ENCODE results near the gene ALDH16A1.
"Not testable (repeated sequence)": the region's sequence is repeated elsewhere in the genome, so short reads cannot be mapped to it uniquely, and the experiment has no call there.

The ALDH16A1 gene

DNA sequence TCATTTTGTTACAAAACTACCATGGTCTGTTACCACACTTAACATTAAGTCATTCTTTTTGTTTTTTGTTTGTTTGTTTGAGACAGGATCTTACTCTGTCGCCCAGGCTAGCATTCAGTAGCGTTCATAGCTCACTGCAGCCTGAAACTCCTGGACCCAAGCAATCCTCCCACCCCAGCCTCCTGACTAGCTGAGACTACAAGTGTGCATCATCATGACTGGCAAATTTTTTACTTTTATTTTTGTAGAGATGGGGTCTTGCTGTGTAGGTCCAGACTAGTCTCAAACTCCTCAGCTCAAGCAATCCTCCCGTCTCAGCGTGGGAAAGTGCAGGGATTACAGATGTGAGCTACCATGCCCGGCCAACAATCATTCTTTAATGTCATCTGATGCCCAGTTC lies 3.3 kb downstream of the ALDH16A1 start:
- H3K4me1 ChIP-seq (ENCODE audit: control insufficient read depth in 1 of 2, insufficient read depth in 2 of 2, low read length in 2 of 2): peaks cover 0 to 18% of the 10 kb centered on the region in 2 donors
- H3K27me3 ChIP-seq (ENCODE audit: low read depth, low read length): no peaks in the 10 kb centered on the region
- no peaks in the 10 kb centered on the region for H3K9me3 ChIP-seq (ENCODE audit: control insufficient read depth in 1 of 2, low read length in 2 of 2)
- peaks cover 0 to 19% of the 10 kb centered on the region in 2 donors for H3K36me3 ChIP-seq (ENCODE audit: control insufficient read depth in 1 of 2, insufficient read depth in 2 of 2, low read length in 2 of 2)
- no peak overlapping the region for H3K4me3 ChIP-seq (ENCODE audit: low read depth in 1 of 2, low read length in 2 of 2)
- no peak overlapping the region for H3K27ac ChIP-seq (ENCODE audit: low read length)

DNA sequence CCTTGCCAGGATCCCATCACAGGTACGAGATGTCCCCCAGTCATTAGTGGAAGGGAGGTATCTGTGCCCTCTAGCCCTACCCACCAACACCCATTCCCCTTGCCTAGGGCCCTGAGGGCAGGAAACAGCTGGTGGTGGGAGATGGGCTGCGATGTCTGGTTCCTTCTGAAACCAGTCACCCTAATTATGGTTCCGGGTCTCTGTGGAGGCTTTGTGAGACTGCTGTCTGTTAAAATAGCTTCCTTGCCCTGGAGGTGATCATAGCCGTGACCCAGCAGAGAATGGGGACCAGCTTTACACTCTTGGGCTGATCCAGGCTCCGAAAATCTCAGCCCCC lies 5.5 kb downstream of the ALDH16A1 start:
- H3K36me3 ChIP-seq (ENCODE audit: control insufficient read depth in 1 of 2, insufficient read depth in 2 of 2, low read length in 2 of 2): peaks cover 0 to 23% of the 10 kb centered on the region in 2 donors
- H3K4me3 ChIP-seq (ENCODE audit: low read depth in 1 of 2, low read length in 2 of 2): no peak overlapping the region
- H3K27me3 ChIP-seq (ENCODE audit: low read depth, low read length): no peaks in the 10 kb centered on the region
- peak overlapping the region; percentile 49 for H3K27ac ChIP-seq (ENCODE audit: low read length)
- H3K9me3 ChIP-seq (ENCODE audit: control insufficient read depth in 1 of 2, low read length in 2 of 2): no peaks in the 10 kb centered on the region
- H3K4me1 ChIP-seq (ENCODE audit: control insufficient read depth in 1 of 2, insufficient read depth in 2 of 2, low read length in 2 of 2): peaks cover 0 to 10% of the 10 kb centered on the region in 2 donors

DNA sequence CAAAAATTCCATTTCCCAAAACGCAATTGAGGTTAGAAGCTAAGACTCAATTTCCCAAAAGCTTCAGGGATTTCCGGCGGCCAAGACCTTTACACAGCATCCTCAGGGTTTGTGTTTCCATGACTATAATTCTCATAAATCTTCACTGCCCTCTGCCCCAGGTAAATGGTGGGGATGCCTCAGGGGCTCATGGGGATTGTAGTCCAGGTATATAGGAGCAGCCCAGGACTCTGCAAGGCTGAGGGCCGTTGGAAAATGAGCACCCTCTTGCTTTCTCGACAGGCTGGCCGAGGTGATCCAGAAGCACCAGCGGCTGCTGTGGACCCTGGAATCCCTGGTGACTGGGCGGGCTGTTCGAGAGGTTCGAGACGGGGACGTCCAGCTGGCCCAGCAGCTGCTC lies 6.4 kb downstream of the ALDH16A1 start:
- no peaks in the 10 kb centered on the region for H3K27me3 ChIP-seq (ENCODE audit: low read depth, low read length)
- H3K36me3 ChIP-seq (ENCODE audit: control insufficient read depth in 1 of 2, insufficient read depth in 2 of 2, low read length in 2 of 2): peaks cover 0 to 28% of the 10 kb centered on the region in 2 donors
- H3K9me3 ChIP-seq (ENCODE audit: control insufficient read depth in 1 of 2, low read length in 2 of 2): no peaks in the 10 kb centered on the region
- peaks cover 0 to 2% of the 10 kb centered on the region in 2 donors for H3K4me1 ChIP-seq (ENCODE audit: control insufficient read depth in 1 of 2, insufficient read depth in 2 of 2, low read length in 2 of 2)
- no peak overlapping the region for H3K4me3 ChIP-seq (ENCODE audit: low read depth in 1 of 2, low read length in 2 of 2)
- no peak overlapping the region for H3K27ac ChIP-seq (ENCODE audit: low read length)

DNA sequence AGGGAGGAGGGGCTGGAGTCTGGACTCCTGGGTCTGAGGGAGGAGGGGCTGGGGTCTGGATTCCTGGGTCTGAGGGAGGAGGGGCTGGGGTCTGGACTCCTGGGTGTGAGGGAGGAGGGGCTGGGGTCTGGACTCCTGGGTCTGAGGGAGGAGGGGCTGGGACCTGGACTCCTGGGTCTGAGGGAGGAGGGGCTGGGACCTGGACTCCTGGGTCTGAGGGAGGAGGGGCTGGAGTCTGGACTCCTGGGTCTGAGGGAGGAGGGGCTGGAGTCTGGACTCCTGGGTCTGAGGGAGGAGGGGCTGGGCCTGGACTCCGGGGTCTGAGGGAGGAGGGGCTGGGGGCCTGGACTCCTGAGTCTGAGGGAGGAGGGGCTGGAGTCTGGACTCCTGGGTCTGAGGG lies 8.1 kb downstream of the ALDH16A1 start:
- H3K9me3 ChIP-seq (ENCODE audit: control insufficient read depth in 1 of 2, low read length in 2 of 2); H3K27ac ChIP-seq (ENCODE audit: low read length); H3K4me1 ChIP-seq (ENCODE audit: control insufficient read depth in 1 of 2, insufficient read depth in 2 of 2, low read length in 2 of 2); H3K4me3 ChIP-seq (ENCODE audit: low read depth in 1 of 2, low read length in 2 of 2); H3K27me3 ChIP-seq (ENCODE audit: low read depth, low read length): not testable (repeated sequence)
- peaks cover 0 to 39% of the 10 kb centered on the region in 2 donors for H3K36me3 ChIP-seq (ENCODE audit: control insufficient read depth in 1 of 2, insufficient read depth in 2 of 2, low read length in 2 of 2)

DNA sequence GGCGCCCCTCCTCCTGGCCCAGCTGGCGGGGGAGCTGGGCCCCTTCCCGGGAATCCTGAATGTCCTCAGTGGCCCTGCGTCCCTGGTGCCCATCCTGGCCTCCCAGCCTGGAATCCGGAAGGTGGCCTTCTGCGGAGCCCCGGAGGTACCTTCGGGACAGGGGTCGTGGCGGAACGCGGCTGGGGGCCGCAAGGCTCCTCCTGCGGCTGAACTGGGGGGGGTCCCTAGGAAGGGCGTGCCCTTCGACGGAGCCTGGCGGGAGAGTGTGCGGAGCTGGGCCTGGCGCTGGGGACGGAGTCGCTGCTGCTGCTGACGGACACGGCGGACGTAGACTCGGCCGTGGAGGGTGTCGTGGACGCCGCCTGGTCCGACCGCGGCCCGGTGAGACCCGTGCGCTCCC lies 8.6 kb downstream of the ALDH16A1 start:
- Histone ChIP-seq H3K27ac (ENCODE audit: low read length) (no peak overlapping the region), H3K4me1 (ENCODE audit: control insufficient read depth in 1 of 2, insufficient read depth in 2 of 2, low read length in 2 of 2) (no peaks in the 10 kb centered on the region), H3K4me3 (ENCODE audit: low read depth in 1 of 2, low read length in 2 of 2) (no peak overlapping the region), H3K9me3 (ENCODE audit: control insufficient read depth in 1 of 2, low read length in 2 of 2) (no peaks in the 10 kb centered on the region), H3K27me3 (ENCODE audit: low read depth, low read length) (no peaks in the 10 kb centered on the region), H3K36me3 (ENCODE audit: control insufficient read depth in 1 of 2, insufficient read depth in 2 of 2, low read length in 2 of 2) (peaks cover 0 to 44% of the 10 kb centered on the region in 2 donors)

DNA sequence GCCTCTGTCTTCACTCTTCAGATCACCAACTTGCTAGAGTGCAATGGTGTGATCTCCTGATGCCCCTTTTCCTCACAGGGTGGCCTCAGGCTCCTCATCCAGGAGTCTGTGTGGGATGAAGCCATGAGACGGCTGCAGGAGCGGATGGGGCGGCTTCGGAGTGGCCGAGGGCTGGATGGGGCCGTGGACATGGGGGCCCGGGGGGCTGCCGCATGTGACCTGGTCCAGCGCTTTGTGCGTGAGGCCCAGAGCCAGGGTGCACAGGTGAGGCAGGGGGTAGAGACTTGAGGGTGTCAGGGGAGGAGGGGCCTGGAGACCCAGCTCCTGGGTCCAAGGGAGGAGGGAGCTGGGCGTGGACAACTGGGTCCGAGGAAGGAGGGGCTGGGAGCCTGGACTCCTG lies 9.5 kb downstream of the ALDH16A1 start:
- H3K36me3 ChIP-seq (ENCODE audit: control insufficient read depth in 1 of 2, insufficient read depth in 2 of 2, low read length in 2 of 2): peaks cover 0 to 47% of the 10 kb centered on the region in 2 donors
- H3K27me3 ChIP-seq (ENCODE audit: low read depth, low read length): no peaks in the 10 kb centered on the region
- H3K27ac ChIP-seq (ENCODE audit: low read length): no peak overlapping the region
- H3K9me3 ChIP-seq (ENCODE audit: control insufficient read depth in 1 of 2, low read length in 2 of 2): no peaks in the 10 kb centered on the region
- H3K4me3 ChIP-seq (ENCODE audit: low read depth in 1 of 2, low read length in 2 of 2): no peak overlapping the region
- H3K4me1 ChIP-seq (ENCODE audit: control insufficient read depth in 1 of 2, insufficient read depth in 2 of 2, low read length in 2 of 2): no peaks in the 10 kb centered on the region

DNA sequence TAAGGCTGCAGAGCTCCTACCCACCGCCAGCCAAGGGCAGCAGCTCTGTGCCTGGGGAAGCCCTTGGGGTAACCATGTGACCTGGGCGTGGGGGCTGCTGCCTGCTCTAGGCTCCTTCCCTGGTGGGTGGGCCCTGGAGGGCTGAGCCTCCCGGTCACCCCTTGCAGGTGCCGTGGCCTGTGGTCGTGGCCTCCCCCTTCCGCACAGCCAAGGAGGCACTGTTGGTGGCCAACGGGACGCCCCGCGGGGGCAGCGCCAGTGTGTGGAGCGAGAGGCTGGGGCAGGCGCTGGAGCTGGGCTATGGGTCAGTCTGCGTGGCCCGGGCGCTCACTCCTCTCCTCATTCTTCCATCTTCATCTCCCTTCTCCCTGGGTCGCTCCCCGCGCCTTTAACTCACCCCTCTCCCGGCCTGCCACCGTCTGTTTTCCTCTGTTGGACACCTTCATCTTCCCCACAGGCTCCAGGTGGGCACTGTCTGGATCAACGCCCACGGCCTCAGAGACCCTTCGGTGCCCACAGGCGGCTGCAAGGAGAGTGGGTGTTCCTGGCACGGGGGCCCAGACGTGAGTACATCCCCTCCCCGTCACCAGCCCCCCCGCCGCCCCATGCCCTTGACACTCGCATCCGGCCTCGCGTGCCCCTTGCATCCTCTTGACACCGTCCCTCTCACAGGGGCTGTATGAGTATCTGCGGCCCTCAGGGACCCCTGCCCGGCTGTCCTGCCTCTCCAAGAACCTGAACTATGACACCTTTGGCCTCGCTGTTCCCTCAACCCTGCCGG lies 11.1 kb downstream of the ALDH16A1 start:
- H3K36me3 ChIP-seq (ENCODE audit: control insufficient read depth in 1 of 2, insufficient read depth in 2 of 2, low read length in 2 of 2): peaks cover 0 to 47% of the 10 kb centered on the region in 2 donors

DNA sequence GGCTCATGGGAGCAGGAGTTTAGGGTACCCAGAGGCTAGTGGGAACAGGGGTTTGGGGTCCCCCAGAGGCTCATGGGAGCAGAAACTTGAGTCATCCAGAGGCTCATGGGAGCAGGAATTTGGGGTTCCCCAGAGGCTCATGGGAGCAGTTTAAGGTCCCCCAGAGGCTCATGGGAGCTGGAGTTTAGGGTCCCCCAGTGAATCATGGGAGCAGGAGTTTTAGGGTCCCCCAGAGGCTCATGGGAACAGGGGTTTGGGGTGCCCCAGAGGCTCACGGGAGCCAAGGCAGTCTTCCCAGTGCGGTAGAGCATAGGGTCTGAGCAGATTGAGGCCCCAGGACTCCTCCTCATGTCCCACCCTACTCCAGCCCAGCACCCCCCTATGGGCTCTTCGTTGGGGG lies 12.3 kb downstream of the ALDH16A1 start:
- peaks cover 0 to 38% of the 10 kb centered on the region in 2 donors for H3K36me3 ChIP-seq (ENCODE audit: control insufficient read depth in 1 of 2, insufficient read depth in 2 of 2, low read length in 2 of 2)
- H3K4me1 ChIP-seq (ENCODE audit: control insufficient read depth in 1 of 2, insufficient read depth in 2 of 2, low read length in 2 of 2): peaks cover 0 to 3% of the 10 kb centered on the region in 2 donors
- no peaks in the 10 kb centered on the region for H3K27me3 ChIP-seq (ENCODE audit: low read depth, low read length)
- H3K9me3 ChIP-seq (ENCODE audit: control insufficient read depth in 1 of 2, low read length in 2 of 2): no peaks in the 10 kb centered on the region
- no peak overlapping the region for H3K4me3 ChIP-seq (ENCODE audit: low read depth in 1 of 2, low read length in 2 of 2)
- no peak overlapping the region for H3K27ac ChIP-seq (ENCODE audit: low read length)

More for the DNA sequence above, 11.1 kb downstream of the ALDH16A1 start:
- Histone ChIP-seq H3K4me3 (ENCODE audit: low read depth in 1 of 2, low read length in 2 of 2) (no peak overlapping the region), H3K27me3 (ENCODE audit: low read depth, low read length) (no peaks in the 10 kb centered on the region), H3K4me1 (ENCODE audit: control insufficient read depth in 1 of 2, insufficient read depth in 2 of 2, low read length in 2 of 2) (peaks cover 0 to 3% of the 10 kb centered on the region in 2 donors), H3K27ac (ENCODE audit: low read length) (no peak overlapping the region), H3K9me3 (ENCODE audit: control insufficient read depth in 1 of 2, low read length in 2 of 2) (no peaks in the 10 kb centered on the region)

DNA sequence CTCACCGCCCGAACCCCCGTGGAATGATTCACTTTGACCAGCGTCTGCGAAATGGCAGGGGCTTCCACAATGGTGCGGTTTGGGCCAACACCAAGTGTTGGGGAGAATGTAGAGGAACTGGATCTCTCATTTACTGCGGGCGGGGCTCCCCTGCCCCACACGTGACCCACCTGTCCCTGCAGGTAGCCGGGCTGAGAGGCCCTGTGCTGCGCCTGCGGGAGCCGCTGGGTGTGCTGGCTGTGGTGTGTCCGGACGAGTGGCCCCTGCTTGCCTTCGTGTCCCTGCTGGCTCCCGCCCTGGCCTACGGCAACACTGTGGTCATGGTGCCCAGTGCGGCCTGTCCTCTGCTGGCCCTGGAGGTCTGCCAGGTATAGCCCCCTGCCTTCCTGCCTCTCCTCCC lies 15.2 kb downstream of the ALDH16A1 start:
- no peak overlapping the region for H3K4me3 ChIP-seq (ENCODE audit: low read depth in 1 of 2, low read length in 2 of 2)
- H3K27ac ChIP-seq (ENCODE audit: low read length): no peak overlapping the region
- H3K9me3 ChIP-seq (ENCODE audit: control insufficient read depth in 1 of 2, low read length in 2 of 2): no peaks in the 10 kb centered on the region
- no peaks in the 10 kb centered on the region for H3K27me3 ChIP-seq (ENCODE audit: low read depth, low read length)
- H3K4me1 ChIP-seq (ENCODE audit: control insufficient read depth in 1 of 2, insufficient read depth in 2 of 2, low read length in 2 of 2): peaks cover 0 to 3% of the 10 kb centered on the region in 2 donors
- H3K36me3 ChIP-seq (ENCODE audit: control insufficient read depth in 1 of 2, insufficient read depth in 2 of 2, low read length in 2 of 2): peaks cover 0 to 32% of the 10 kb centered on the region in 2 donors

DNA sequence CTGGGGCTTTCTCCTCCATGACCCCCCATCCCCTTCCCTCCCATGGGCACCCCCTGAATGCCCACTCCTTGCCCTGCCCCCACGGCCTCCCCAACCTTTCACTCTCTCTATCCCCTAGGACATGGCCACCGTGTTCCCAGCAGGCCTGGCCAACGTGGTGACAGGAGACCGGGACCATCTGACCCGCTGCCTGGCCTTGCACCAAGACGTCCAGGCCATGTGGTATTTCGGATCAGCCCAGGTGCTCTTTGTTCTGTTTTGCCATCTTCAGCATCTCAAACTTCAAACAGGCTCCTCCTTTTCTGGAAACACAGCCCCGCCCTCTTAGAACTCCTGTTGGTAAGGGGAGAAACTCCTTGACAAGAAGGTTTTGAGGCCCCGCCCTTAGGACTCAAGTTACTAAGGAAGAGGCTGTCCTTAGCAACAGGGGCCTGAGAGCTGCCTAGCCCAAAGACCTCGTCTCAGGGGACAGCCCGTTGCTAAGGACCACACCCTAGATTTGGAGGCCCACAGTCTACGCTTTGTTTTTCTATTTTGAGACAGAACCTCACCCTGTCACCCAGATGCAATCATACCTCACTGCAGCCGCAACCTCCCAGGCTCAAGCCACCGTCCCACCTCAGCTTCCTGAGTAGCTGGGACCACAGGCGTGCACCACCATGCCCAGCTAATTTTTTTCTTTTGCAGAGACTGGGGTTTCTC lies 15.9 kb downstream of the ALDH16A1 start:
- Histone ChIP-seq H3K27ac (ENCODE audit: low read length) (no peak overlapping the region), H3K4me3 (ENCODE audit: low read depth in 1 of 2, low read length in 2 of 2) (no peak overlapping the region), H3K4me1 (ENCODE audit: control insufficient read depth in 1 of 2, insufficient read depth in 2 of 2, low read length in 2 of 2) (peaks cover 0 to 8% of the 10 kb centered on the region in 2 donors), H3K36me3 (ENCODE audit: control insufficient read depth in 1 of 2, insufficient read depth in 2 of 2, low read length in 2 of 2) (peaks cover 0 to 31% of the 10 kb centered on the region in 2 donors), H3K27me3 (ENCODE audit: low read depth, low read length) (no peaks in the 10 kb centered on the region), H3K9me3 (ENCODE audit: control insufficient read depth in 1 of 2, low read length in 2 of 2) (no peaks in the 10 kb centered on the region)

DNA sequence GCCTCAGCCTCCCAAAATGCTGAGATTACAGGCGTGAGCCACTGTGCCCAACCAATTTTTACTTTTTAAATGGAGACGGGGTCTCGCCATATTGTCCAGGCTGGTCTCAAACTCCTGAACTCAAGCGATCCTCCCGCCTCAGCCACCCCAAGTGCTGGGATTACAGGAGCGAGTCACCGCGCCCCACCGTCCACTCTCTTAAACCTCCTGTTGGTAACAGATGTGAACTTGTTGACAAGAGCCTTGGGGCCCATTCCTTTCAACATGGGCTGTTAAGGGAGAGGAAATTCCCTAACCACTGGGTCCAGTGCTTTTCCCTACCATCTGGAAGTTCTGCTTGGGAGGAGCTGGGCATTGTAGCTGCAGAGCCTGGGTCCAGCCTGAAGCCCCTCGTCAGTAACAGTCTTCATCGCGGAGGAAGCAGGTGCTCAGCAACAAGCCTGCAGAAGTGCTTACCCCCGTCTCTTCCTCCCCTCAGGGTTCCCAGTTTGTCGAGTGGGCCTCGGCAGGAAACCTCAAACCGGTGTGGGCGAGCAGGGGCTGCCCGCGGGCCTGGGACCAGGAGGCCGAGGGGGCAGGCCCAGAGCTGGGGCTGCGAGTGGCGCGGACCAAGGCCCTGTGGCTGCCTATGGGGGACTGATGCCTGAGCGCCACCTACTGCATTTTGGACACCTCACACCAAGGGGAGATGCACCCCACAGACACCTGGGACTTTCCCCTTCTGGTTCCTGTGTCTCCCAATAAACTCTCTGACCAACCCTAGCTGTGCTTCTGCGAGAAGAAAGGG lies 17.0 kb downstream of the ALDH16A1 start:
- Histone ChIP-seq H3K9me3 (ENCODE audit: control insufficient read depth in 1 of 2, low read length in 2 of 2) (no peaks in the 10 kb centered on the region), H3K27ac (ENCODE audit: low read length) (no peak overlapping the region), H3K4me1 (ENCODE audit: control insufficient read depth in 1 of 2, insufficient read depth in 2 of 2, low read length in 2 of 2) (peaks cover 5 to 10% of the 10 kb centered on the region in 2 donors), H3K36me3 (ENCODE audit: control insufficient read depth in 1 of 2, insufficient read depth in 2 of 2, low read length in 2 of 2) (peaks cover 0 to 19% of the 10 kb centered on the region in 2 donors), H3K4me3 (ENCODE audit: low read depth in 1 of 2, low read length in 2 of 2) (no peak overlapping the region), H3K27me3 (ENCODE audit: low read depth, low read length) (no peaks in the 10 kb centered on the region)
